Hepatocyte (in vitro differentiated cells): Measurements from ENCODE around the gene ALDH4A1. TPM values are rescaled to one million over a fixed set of nuclear protein-coding genes. Genes with fewer than 3 reads are reported as not detected.

Source experiments
- DNase-seq: peaks from one replicate; pipeline ENCODE4 v3.0.0-alpha.2; 2016; ENCODE audit warnings: low spot score
- H2AFZ ChIP-seq: fragments of 200-600 bp; sonication (generic); 2 replicates; pipeline ENCODE4 v1.6.0; 2016; ENCODE audit warnings: antibody characterized with exemption, mild to moderate bottlenecking
- H3K27ac ChIP-seq: fragments of 200-600 bp; sonication (generic); 2 replicates; pipeline ENCODE4 v1.5.1; 2016; ENCODE audit warnings: mild to moderate bottlenecking
- H3K27me3 ChIP-seq: fragments of 200-600 bp; sonication (generic); 2 replicates; pipeline ENCODE4 v1.6.1; 2016
- H3K36me3 ChIP-seq: fragments of 200-600 bp; sonication (generic); replicated peaks from 2 replicates; pipeline ENCODE4 v1.5.1; 2016; ENCODE audit warnings: low read depth; ENCODE audit not compliant: insufficient read depth
- H3K4me1 ChIP-seq: fragments of 200-600 bp; sonication (generic); 2 replicates; pipeline ENCODE4 v1.5.1; 2016; ENCODE audit warnings: mild to moderate bottlenecking, moderate library complexity; ENCODE audit not compliant: insufficient read depth
- H3K4me2 ChIP-seq: fragments of 200-600 bp; sonication (generic); 2 replicates; pipeline ENCODE4 v1.6.0; 2016
- H3K4me3 ChIP-seq: fragments of 200-600 bp; sonication (generic); 2 replicates; pipeline ENCODE4 v1.5.1; 2016; ENCODE audit warnings: mild to moderate bottlenecking
- H3K79me2 ChIP-seq: fragments of 200-600 bp; sonication (generic); 2 replicates; pipeline ENCODE4 v1.6.0; 2017; ENCODE audit warnings: mild to moderate bottlenecking
- H3K9me2 ChIP-seq: fragments of 200-600 bp; sonication (generic); replicated peaks from 2 replicates; pipeline ENCODE4 v1.6.0; 2017; ENCODE audit warnings: mild to moderate bottlenecking; ENCODE audit not compliant: insufficient read depth
- H3K9me3 ChIP-seq: fragments of 200-600 bp; sonication (generic); 2 replicates; pipeline ENCODE4 v1.5.1; 2016; ENCODE audit warnings: low read depth, mild to moderate bottlenecking
- H4K20me1 ChIP-seq: fragments of 200-600 bp; sonication (generic); 2 replicates; pipeline ENCODE4 v1.6.0; 2016; ENCODE audit warnings: mild to moderate bottlenecking; ENCODE audit not compliant: insufficient read depth, poor library complexity, severe bottlenecking
- CTCF ChIP-seq: fragments of 200-600 bp; sonication (generic); IDR thresholded peaks from 2 replicates; pipeline ENCODE4 v1.5.1; 2016; ENCODE audit warnings: antibody characterized with exemption, mild to moderate bottlenecking; ENCODE audit not compliant: poor library complexity
- EZH2 ChIP-seq: fragments of 200-600 bp; sonication (generic); IDR thresholded peaks from 2 replicates; pipeline ENCODE4 v1.6.1; 2016; ENCODE audit warnings: antibody characterized with exemption, mild to moderate bottlenecking, borderline replicate concordance
- EZH2phosphoT487 ChIP-seq: fragments of 200-600 bp; sonication (generic); IDR thresholded peaks from one replicate; pipeline ENCODE4 v1.6.1; 2018; ENCODE audit warnings: antibody characterized with exemption, mild to moderate bottlenecking, low read depth, moderate library complexity; ENCODE audit not compliant: unreplicated experiment, severe bottlenecking
- WGBS: methylation state at CpG from one replicate; pipeline ENCODE4 v1.1.6; 2016; ENCODE audit warnings: low lambda C conversion rate; ENCODE audit errors: missing lambda C conversion rate; 5-methylcytosine and 5-hydroxymethylcytosine counted together
- polyA plus RNA-seq: library from polyadenylated mRNA; unstranded; fragments of >200 nt; fragmentation: Nextera tagmentation; extraction: Ambion mirVana; gene quantifications from 2 replicates; pipeline ENCODE4 v1.2.1, GENCODE V29; 2016
- total RNA-seq: library from RNA; depleted of rRNA; stranded (reverse); fragments of >200 nt; gene quantifications from 2 replicates; pipeline ENCODE4 v1.2.3, GENCODE V29; 2014

The ALDH4A1 gene
- total and polyA plus RNA-seq, 2 experiments from 2014 or later, result 41.4 to 49.1 TPM

GRCh38 chr1:18931730-18932129 lies 29.4 kb upstream of the ALDH4A1 start:
- Histone ChIP-seq H3K79me2 (peaks cover 9% of the 10 kb centered on the region), H3K27me3 (no peaks in the 10 kb centered on the region), H2AFZ (no peak overlapping the region), H3K9me3 (no peaks in the 10 kb centered on the region), H3K4me1 (peaks cover 6% of the 10 kb centered on the region), H3K9me2 (no peaks in the 10 kb centered on the region), H4K20me1 (peaks cover 3% of the 10 kb centered on the region), H3K4me3 (no peak overlapping the region), H3K36me3 (no peaks in the 10 kb centered on the region), H3K4me2 (no peak overlapping the region), H3K27ac (no peak overlapping the region)
- WGBS, result 93% methylated on average over 10 of the region's 10 CpGs
- no peak for DNase-seq
- no peak for TF ChIP-seq CTCF
- TF ChIP-seq EZH2, result no peak
- TF ChIP-seq EZH2phosphoT487, result no peak

- Histone ChIP-seq H3K9me3 (no peaks in the 10 kb centered on the region), H2AFZ (no peak overlapping the region), H3K27ac (no peak overlapping the region), H3K27me3 (no peaks in the 10 kb centered on the region), H4K20me1 (peaks cover 3% of the 10 kb centered on the region), H3K79me2 (peaks cover 9% of the 10 kb centered on the region), H3K4me1 (peaks cover 6% of the 10 kb centered on the region), H3K4me2 (no peak overlapping the region), H3K36me3 (no peaks in the 10 kb centered on the region), H3K4me3 (no peak overlapping the region), H3K9me2 (no peaks in the 10 kb centered on the region)
- whole genome bisulfite sequencing, result 83% methylated on average over 7 of the region's 7 CpGs
- TF ChIP-seq EZH2, result no peak
- TF ChIP-seq CTCF, result no peak
- no peak for TF ChIP-seq EZH2phosphoT487
- DNase-seq, result no peak
These were observed 27.3 kb upstream of the ALDH4A1 start for GRCh38 chr1:18929686-18930085.

GRCh38 chr1:18928985-18929384 lies 26.6 kb upstream of the ALDH4A1 start:
- H3K4me1 ChIP-seq, result peaks cover 7% of the 10 kb centered on the region

More at GRCh38 chr1:18928985-18929384, 26.6 kb upstream of the ALDH4A1 start:
- Histone ChIP-seq H2AFZ (no peak overlapping the region), H4K20me1 (peaks cover 3% of the 10 kb centered on the region), H3K27me3 (no peaks in the 10 kb centered on the region), H3K4me3 (no peak overlapping the region), H3K36me3 (no peaks in the 10 kb centered on the region), H3K9me2 (no peaks in the 10 kb centered on the region), H3K4me2 (no peak overlapping the region), H3K9me3 (no peaks in the 10 kb centered on the region), H3K27ac (no peak overlapping the region), H3K79me2 (peaks cover 9% of the 10 kb centered on the region)
- no peak for DNase-seq
- TF ChIP-seq CTCF (no peak), EZH2 (no peak), EZH2phosphoT487 (no peak)
- 94% methylated on average over 6 of the region's 6 CpGs for WGBS
